ENCODE results near the gene CYP3A7. TPM values are rescaled to one million over a fixed set of nuclear protein-coding genes. Genes with fewer than 3 reads are reported as not detected.

CYP3A7 gene
- total and polyA plus RNA-seq, 2 donors (not counting 1 experiment from before 2014, with no cell fraction given), result 0.16 to 37.8 TPM

DNA sequence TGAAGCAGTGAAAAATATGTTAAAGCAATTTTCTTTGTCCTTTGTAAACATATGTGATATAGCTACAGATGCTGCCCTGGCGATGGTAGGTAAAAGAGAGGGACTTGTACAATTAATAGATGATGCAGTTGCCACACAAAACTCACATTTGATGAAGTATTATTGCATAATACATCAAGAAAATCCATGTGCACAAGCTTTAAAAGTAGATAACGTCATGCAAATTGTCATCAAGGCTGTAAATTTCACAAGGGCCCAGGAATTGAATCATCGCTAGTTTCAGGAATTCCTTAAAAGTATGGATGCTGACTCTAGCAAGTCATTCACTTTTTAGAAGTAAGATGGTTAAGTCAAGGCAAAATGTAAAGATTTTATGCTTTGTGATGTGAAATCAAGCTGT lies 65.2 kb downstream of the CYP3A7 start:
- Histone ChIP-seq H3K79me2 (ENCODE audit: control insufficient read depth, insufficient read depth, low read length) (no peaks in the 10 kb centered on the region), H3K27me3 (ENCODE audit: control insufficient read depth, insufficient read depth, low read length) (no peaks in the 10 kb centered on the region), H3K4me2 (ENCODE audit: extremely low read depth, insufficient read depth, low read length) (no peak overlapping the region), H3K9ac (ENCODE audit: insufficient read depth, low read length) (no peak overlapping the region), H4K20me1 (ENCODE audit: control insufficient read depth, extremely low read depth, insufficient read depth, low read length) (no peaks in the 10 kb centered on the region), H3K9me3 (ENCODE audit: control insufficient read depth, insufficient read depth, low read depth, low read length) (no peaks in the 10 kb centered on the region), H3K4me1 (ENCODE audit: control insufficient read depth, extremely low read depth, insufficient read depth, low read length) (no peaks in the 10 kb centered on the region), H3K36me3 (ENCODE audit: control insufficient read depth, insufficient read depth, low read length) (no peaks in the 10 kb centered on the region), H3K4me3 (replicated peaks in 1 of 4; ENCODE audit: control extremely low read depth in 1 of 4, insufficient read depth in 1 of 4, low read depth in 3 of 4, low read length in 4 of 4) (no peak overlapping the region), H2AFZ (ENCODE audit: low read length) (no peak overlapping the region), H3K27ac (ENCODE audit: insufficient read depth, low read length) (no peak overlapping the region)
- TF ChIP-seq, protein P1, sequence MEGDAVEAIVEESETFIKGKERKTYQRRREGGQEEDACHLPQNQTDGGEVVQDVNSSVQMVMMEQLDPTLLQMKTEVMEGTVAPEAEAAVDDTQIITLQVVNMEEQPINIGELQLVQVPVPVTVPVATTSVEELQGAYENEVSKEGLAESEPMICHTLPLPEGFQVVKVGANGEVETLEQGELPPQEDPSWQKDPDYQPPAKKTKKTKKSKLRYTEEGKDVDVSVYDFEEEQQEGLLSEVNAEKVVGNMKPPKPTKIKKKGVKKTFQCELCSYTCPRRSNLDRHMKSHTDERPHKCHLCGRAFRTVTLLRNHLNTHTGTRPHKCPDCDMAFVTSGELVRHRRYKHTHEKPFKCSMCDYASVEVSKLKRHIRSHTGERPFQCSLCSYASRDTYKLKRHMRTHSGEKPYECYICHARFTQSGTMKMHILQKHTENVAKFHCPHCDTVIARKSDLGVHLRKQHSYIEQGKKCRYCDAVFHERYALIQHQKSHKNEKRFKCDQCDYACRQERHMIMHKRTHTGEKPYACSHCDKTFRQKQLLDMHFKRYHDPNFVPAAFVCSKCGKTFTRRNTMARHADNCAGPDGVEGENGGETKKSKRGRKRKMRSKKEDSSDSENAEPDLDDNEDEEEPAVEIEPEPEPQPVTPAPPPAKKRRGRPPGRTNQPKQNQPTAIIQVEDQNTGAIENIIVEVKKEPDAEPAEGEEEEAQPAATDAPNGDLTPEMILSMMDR (conservative IDR thresholded peaks at IDR 0.05 in 1 of 2, IDR thresholded peaks at IDR 0.05 in 1 of 2; ENCODE audit: low read depth in 1 of 2, low read length in 2 of 2), result no peak
- no peak for TF ChIP-seq EZH2 (IDR thresholded peaks at IDR 0.05; ENCODE audit: low read length, missing control alignments)
- no peak for DNase-seq (ENCODE audit: low read depth in 2 of 2)

DNA sequence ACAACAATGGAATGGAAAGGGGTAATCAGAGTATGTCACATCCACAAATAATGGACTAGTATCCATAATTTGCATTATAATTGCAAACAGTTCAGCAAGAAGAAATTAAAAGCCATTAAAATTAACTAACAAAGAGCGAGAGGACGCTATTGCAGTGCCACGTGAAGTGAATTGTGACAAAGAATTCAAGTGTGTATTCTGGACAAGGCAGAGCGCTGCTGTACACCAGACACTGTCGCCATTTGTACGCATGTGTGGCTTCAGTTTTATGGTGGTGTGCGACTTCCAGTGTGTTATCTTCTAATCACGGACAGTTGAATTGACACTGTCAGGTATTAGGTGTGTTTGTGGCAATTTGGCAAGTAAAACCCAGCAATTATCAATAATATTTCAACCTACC lies 66.5 kb downstream of the CYP3A7 start:
- no peak for DNase-seq (ENCODE audit: low read depth in 2 of 2)
- H3K36me3 ChIP-seq (ENCODE audit: control insufficient read depth, insufficient read depth, low read length), result no peaks in the 10 kb centered on the region
- H3K4me2 ChIP-seq (ENCODE audit: extremely low read depth, insufficient read depth, low read length), result no peak overlapping the region
- no peaks in the 10 kb centered on the region for H3K9me3 ChIP-seq (ENCODE audit: control insufficient read depth, insufficient read depth, low read depth, low read length)
- H2AFZ ChIP-seq (ENCODE audit: low read length), result no peak overlapping the region
- H3K79me2 ChIP-seq (ENCODE audit: control insufficient read depth, insufficient read depth, low read length), result no peaks in the 10 kb centered on the region
- no peak overlapping the region for H3K4me3 ChIP-seq (replicated peaks in 1 of 4; ENCODE audit: control extremely low read depth in 1 of 4, insufficient read depth in 1 of 4, low read depth in 3 of 4, low read length in 4 of 4)
- no peaks in the 10 kb centered on the region for H3K4me1 ChIP-seq (ENCODE audit: control insufficient read depth, extremely low read depth, insufficient read depth, low read length)
- H3K27ac ChIP-seq (ENCODE audit: insufficient read depth, low read length), result no peak overlapping the region
- H4K20me1 ChIP-seq (ENCODE audit: control insufficient read depth, extremely low read depth, insufficient read depth, low read length), result no peaks in the 10 kb centered on the region
- TF ChIP-seq, protein P1 (conservative IDR thresholded peaks at IDR 0.05 in 1 of 2, IDR thresholded peaks at IDR 0.05 in 1 of 2; ENCODE audit: low read depth in 1 of 2, low read length in 2 of 2), result no peak
- TF ChIP-seq EZH2 (IDR thresholded peaks at IDR 0.05; ENCODE audit: low read length, missing control alignments), result no peak
- no peaks in the 10 kb centered on the region for H3K27me3 ChIP-seq (ENCODE audit: control insufficient read depth, insufficient read depth, low read length)
- no peak overlapping the region for H3K9ac ChIP-seq (ENCODE audit: insufficient read depth, low read length)

DNA sequence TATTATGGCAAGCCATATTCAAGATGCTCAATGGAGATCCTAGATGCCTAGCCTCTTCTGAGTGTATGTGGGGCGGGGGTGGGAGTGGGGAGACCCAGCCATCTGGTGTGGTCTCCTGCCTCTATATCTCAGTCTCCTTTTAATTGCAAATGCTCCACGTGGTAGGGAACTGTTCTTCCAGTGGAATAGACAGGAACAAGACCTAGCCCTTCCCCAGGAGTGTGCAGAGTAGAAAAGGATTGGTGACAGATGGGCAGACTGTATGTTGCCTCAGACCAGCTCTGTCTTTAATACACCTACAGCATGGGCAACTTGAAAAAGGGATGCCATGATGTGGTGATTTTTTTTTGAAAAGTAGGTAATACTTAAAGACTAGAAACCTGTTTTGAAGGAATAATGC lies 67.8 kb downstream of the CYP3A7 start:
- Histone ChIP-seq H3K27me3 (ENCODE audit: control insufficient read depth, insufficient read depth, low read length) (no peaks in the 10 kb centered on the region), H3K79me2 (ENCODE audit: control insufficient read depth, insufficient read depth, low read length) (no peaks in the 10 kb centered on the region), H3K9ac (ENCODE audit: insufficient read depth, low read length) (no peak overlapping the region), H3K9me3 (ENCODE audit: control insufficient read depth, insufficient read depth, low read depth, low read length) (no peaks in the 10 kb centered on the region), H4K20me1 (ENCODE audit: control insufficient read depth, extremely low read depth, insufficient read depth, low read length) (no peaks in the 10 kb centered on the region), H3K36me3 (ENCODE audit: control insufficient read depth, insufficient read depth, low read length) (no peaks in the 10 kb centered on the region), H3K4me3 (replicated peaks in 1 of 4; ENCODE audit: control extremely low read depth in 1 of 4, insufficient read depth in 1 of 4, low read depth in 3 of 4, low read length in 4 of 4) (no peak overlapping the region), H2AFZ (ENCODE audit: low read length) (no peak overlapping the region), H3K27ac (ENCODE audit: insufficient read depth, low read length) (no peak overlapping the region), H3K4me1 (ENCODE audit: control insufficient read depth, extremely low read depth, insufficient read depth, low read length) (no peaks in the 10 kb centered on the region), H3K4me2 (ENCODE audit: extremely low read depth, insufficient read depth, low read length) (no peak overlapping the region)
- TF ChIP-seq EZH2 (IDR thresholded peaks at IDR 0.05; ENCODE audit: low read length, missing control alignments), result no peak
- TF ChIP-seq, protein P1 (conservative IDR thresholded peaks at IDR 0.05 in 1 of 2, IDR thresholded peaks at IDR 0.05 in 1 of 2; ENCODE audit: low read depth in 1 of 2, low read length in 2 of 2), result no peak
- DNase-seq (ENCODE audit: low read depth in 2 of 2), result no peak

Data from fibroblast of lung (primary cell).